GM19328 (cell line): ENCODE data around the gene TEDC2.
A peak's percentile ranks its signal among the peaks of the same experiment; 100 is the strongest.

Experiments used
- ATAC-seq: cut with Tn5 transposase; IDR thresholded peaks from one replicate; pipeline ENCODE4 v1.9.1; 2021; ENCODE audit warnings: mild to moderate bottlenecking, moderate library complexity; ENCODE audit not compliant: unreplicated experiment

Gene TEDC2

DNA sequence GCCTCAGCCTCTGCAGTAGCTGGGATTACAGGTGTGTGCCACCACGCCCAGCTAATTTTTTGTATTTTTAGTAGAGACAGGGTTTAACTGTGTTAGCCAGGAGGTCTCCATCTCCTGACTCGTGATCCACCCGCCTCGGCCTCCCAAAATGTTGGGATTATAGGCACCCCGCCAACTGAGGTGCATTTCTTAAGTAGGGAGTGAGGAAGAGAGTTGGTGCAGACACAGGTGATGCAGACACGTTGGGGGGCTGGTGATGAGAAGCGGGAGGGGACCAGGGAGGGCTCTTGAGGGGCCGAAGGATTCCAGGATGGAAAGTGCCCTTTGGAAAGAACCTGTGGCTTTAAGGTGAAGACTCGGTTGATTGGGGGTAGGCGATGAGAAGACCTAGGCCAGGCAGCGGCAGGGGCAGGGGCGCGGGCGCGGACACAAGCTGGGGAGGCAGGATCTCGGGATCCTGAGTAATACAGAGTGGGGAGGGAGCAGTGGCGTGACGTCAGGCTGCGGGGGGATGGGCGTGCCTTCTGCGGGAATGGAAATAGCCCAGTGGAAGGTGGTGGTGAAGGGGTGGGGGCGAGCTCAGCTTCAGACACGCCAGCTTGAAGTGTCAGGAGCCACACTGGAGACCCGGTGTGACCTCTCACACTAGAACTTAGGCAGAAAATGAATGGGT lies 51.4 kb downstream of the TEDC2 start:
- no peak for ATAC-seq

DNA sequence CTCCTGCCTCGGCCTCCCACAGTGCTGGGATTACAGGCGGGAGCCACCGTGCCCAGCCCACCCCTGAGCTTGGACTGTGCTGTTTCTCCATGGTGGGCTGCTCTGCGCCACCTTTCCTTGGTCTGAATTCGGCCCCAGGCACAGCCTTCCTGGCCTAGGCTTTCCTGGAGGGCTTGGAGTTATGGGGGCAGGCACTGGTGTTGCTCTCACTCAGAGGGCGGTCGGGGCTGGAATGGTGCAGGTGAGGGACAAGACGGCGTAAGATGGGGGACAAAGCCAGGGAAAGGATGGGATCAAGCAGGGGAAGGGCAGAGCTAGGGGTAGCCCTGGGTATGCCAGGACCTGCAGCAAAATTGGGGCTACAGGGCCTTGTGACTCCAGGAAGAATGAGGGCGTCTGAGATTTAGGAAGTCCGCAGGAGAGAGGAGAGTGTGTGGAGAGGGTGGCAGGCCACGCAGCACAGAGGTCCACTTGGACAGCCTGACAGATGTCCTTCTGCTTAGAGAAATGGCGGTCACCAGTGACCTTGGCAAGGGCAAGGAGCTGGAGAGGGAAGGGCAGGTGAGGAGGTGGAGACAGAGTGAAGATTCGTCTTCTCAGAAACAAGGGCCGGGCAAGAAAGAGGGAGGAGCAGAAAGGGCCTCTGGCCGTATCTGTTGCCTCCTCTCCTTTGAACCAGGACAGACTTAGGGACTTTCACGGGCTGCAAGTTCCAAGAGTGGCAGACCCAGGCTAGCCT lies 52.3 kb downstream of the TEDC2 start:
- ATAC-seq, result no peak

DNA sequence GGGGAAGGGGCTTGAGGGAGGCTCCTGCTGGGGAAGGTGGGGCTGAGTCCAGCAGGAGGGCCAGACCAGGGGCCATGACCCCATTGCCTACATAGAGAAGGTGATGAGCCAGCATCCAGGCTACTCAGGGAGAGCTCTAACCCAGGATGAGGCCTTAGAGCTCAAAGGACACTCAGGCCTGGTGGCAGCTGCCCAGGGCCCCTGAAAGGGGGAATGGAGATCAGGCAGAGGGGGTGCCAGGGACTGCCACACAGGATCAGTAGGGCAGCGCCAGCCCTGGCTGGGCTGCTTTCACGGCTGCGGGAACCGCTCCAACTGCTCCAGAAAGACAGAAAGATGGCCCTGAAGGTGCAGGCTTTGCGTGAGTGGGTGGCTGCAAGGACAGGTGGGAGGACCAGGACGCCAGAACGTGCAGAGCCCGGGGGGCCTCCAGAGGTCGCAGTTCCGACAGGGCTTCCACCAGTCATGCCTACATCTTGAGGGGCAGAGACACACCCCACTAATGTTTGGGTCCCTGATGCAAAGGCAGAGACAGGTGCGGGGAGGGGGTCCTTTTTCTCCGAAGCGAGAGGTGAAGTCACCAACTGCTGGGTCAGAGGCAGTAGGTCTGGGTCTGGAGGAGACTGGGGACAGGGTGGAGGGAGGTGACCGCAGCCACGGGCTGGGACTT lies 53.0 kb downstream of the TEDC2 start:
- ATAC-seq, result no peak

DNA sequence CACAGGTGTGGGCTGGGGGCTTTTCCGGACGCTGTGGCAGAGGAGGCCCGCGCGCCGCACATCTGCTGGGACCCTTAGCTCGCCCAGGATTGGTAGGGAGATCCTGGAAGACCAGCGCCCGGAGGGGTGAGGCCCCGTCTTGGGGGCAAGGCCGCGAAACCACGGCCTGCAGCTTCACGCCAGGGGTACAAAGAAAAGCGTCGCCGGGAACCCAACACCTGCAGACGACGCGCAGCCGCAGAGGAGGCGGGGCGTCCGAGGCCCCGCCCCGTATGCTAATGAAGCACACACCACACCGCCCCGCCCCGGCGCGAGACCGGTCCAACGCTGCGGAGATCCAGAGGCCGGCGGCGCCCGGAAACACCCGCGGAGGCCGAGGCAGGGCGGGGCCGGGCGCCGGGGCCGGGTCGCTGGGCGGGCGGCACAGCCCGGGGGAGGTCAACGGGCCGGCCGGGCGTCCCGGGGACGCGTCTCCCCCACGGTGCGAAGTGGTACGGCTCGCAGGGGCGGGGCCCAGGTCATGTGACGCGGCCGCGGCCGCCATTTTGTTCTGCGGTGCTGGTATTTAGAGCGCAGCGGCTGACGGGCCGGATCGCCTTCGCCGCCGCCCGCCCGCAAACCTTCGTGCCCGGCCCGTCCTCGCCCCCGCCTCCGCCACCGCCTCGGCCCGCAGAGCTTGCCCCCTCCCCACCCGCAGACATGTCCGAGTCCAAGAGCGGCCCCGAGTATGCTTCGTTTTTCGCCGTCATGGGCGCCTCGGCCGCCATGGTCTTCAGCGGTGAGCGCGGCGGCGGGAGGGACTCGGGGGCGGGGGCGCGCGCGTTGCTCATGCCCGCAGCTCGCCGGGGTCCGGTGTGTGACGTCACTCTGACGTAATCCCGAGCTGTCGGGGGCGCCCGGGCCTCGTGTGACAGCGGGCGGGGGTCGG lies 53.8 kb downstream of the TEDC2 start, which contains the start of gene ATP6V0C:
TSS of gene ATP6V0C (plus strand) at position 548 of the 928 bp plus-strand sequence. CDS start at position 700, 152 bp downstream.
- ATAC-seq, result peak; percentile 61
